RKO (cell line): ENCODE measurements around the gene METRNL.
"Not testable (repeated sequence)": the region's sequence is repeated elsewhere in the genome, so short reads cannot be mapped to it uniquely, and the experiment has no call there.

Experiments
- DNase-seq: peaks from one replicate; pipeline ENCODE4 v3.0.0-alpha.2; 2016; ENCODE audit warnings: low spot score

Gene METRNL

GRCh38 chr17:83079352-83079747 lies at the start of gene METRNL:
Gene METRNL, plus strand, starts transcription at chr17:83079609. Its CDS starts 207 bp downstream, at chr17:83079816.
- DNase-seq = peak; percentile 74

- DNase-seq = no peak
These were observed 49.0 kb upstream of the METRNL start for GRCh38 chr17:83030432-83030831.

GRCh38 chr17:83031321-83031945 lies 48.0 kb upstream of the METRNL start:
- DNase-seq = no peak

GRCh38 chr17:83031946-83032451 lies 47.4 kb upstream of the METRNL start:
- DNase-seq = not testable (repeated sequence)

- DNase-seq = no peak
These were observed 46.6 kb upstream of the METRNL start for GRCh38 chr17:83032781-83033180.

- DNase-seq = no peak
These were observed 44.9 kb upstream of the METRNL start for GRCh38 chr17:83034525-83034924.

GRCh38 chr17:83035722-83036121 lies 43.7 kb upstream of the METRNL start:
- DNase-seq = no peak

- no peak for DNase-seq
These were observed 43.2 kb upstream of the METRNL start for GRCh38 chr17:83036193-83036592.

- no peak for DNase-seq
These were observed 42.7 kb upstream of the METRNL start for GRCh38 chr17:83036666-83037065.

GRCh38 chr17:83037084-83037873 lies 42.1 kb upstream of the METRNL start:
- DNase-seq = no peak

- DNase-seq = no peak
These were observed 41.6 kb upstream of the METRNL start for GRCh38 chr17:83037874-83038165.

GRCh38 chr17:83038983-83039382 lies 40.4 kb upstream of the METRNL start:
- not testable (repeated sequence) for DNase-seq

GRCh38 chr17:83041305-83041704 lies 38.1 kb upstream of the METRNL start:
- DNase-seq = no peak

GRCh38 chr17:83042522-83043158 lies 36.8 kb upstream of the METRNL start:
- no peak for DNase-seq

GRCh38 chr17:83044479-83044878 lies 34.9 kb upstream of the METRNL start:
- DNase-seq = not testable (repeated sequence)

GRCh38 chr17:83046448-83047181 lies 32.8 kb upstream of the METRNL start:
- DNase-seq = no peak

- DNase-seq = no peak
These were observed 32.3 kb upstream of the METRNL start for GRCh38 chr17:83047182-83047478.

- DNase-seq = not testable (repeated sequence)
These were observed 31.5 kb upstream of the METRNL start for GRCh38 chr17:83047818-83048475.

- no peak for DNase-seq
These were observed 28.6 kb upstream of the METRNL start for GRCh38 chr17:83050651-83051395.

GRCh38 chr17:83051396-83052240 lies 27.8 kb upstream of the METRNL start:
- DNase-seq = peak; percentile 96

GRCh38 chr17:83052241-83052564 lies 27.2 kb upstream of the METRNL start:
- no peak for DNase-seq
